K562 (cell line): ENCODE results near the gene ABCD4. TPM values are rescaled to one million over a fixed set of nuclear protein-coding genes. Genes with fewer than 3 reads are reported as not detected.

Source experiments
- ATAC-seq: fragments of 200-7000 bp; cut with Tn5 transposase; 3 replicates; pipeline ENCODE4 v1.9.1; 2020; ENCODE audit warnings: moderate library complexity
- BruUV-seq: library from RNA; stranded (reverse); fragments of 400-500 nt; replicated peaks from 2 replicates; lab custom pipeline; 2021; lab: Mats Ljungman, UMichigan
- CTCF ChIA-PET: fragments of 300-600 bp; formaldehyde crosslinking; extraction: SDS; loops from one replicate; lab custom pipeline; 2021; ENCODE audit warnings: low intra/inter-chr PET ratio; lab: Yijun Ruan, JAX
- POLR2A ChIA-PET: fragments of 300-600, 350-650 bp; sonication (Branson Sonifier 250); formaldehyde crosslinking; extraction: SDS; loops from one replicate; lab custom pipeline; 2021; ENCODE audit warnings: antibody characterized with exemption, inconsistent platforms; lab: Yijun Ruan, JAX
- DNase-seq, 4 experiments: peaks; one replicate each; pipeline versions ENCODE4 v3.0.0 to v3.0.0-alpha.2; 2011 to 2018; ENCODE audit warnings: low spot score in 3 of 4, mixed read lengths in 3 of 4; ENCODE audit errors: extremely low read depth in 1 of 4
- FAIRE-seq: peaks from 2 replicates; lab custom pipeline; 2011; peaks lifted over from hg19 to GRCh38; lab: Jason Lieb, UNC
- H2AFZ ChIP-seq: 2 replicates; pipeline ENCODE4 v1.6.0; 2011; ENCODE audit warnings: low read depth, low read length, control low read depth, inconsistent platforms
- H3K27ac ChIP-seq: fragments of 200-600 bp; 3 replicates; pipeline ENCODE4 v1.8.0; 2011; ENCODE audit warnings: low read depth, mild to moderate bottlenecking, control low read depth, inconsistent platforms, low read length, moderate library complexity, mixed read lengths; ENCODE audit errors: extremely low read depth
- H3K27me3 ChIP-seq, 2 experiments: fragments of 300-600 bp in 1 of 2; 2 replicates in 1 of 2; 3 replicates in 1 of 2; pipeline versions ENCODE4 v1.6.0 to v1.8.0; 2011; ENCODE audit warnings: inconsistent platforms in 2 of 2, low read length in 2 of 2, mild to moderate bottlenecking in 1 of 2, mixed read lengths in 1 of 2, moderate library complexity in 1 of 2; ENCODE audit not compliant: control insufficient read depth in 2 of 2, insufficient read depth in 2 of 2
- H3K36me3 ChIP-seq: fragments of 300-600 bp; 3 replicates; pipeline ENCODE4 v1.8.0; 2011; ENCODE audit warnings: mild to moderate bottlenecking, low read length, inconsistent platforms; ENCODE audit not compliant: control insufficient read depth, insufficient read depth
- H3K4me1 ChIP-seq, 2 experiments: fragments of 200-600 bp in 1 of 2; replicated peaks in 1 of 2; 2 replicates in 1 of 2; 3 replicates in 1 of 2; pipeline versions ENCODE4 v1.5.1 to v1.8.0; 2011; ENCODE audit warnings: inconsistent platforms in 2 of 2, low read length in 2 of 2, mild to moderate bottlenecking in 1 of 2, mixed read lengths in 1 of 2, moderate library complexity in 1 of 2; ENCODE audit not compliant: control insufficient read depth in 2 of 2, insufficient read depth in 2 of 2
- H3K4me2 ChIP-seq: 2 replicates; pipeline ENCODE4 v1.6.1; 2011; ENCODE audit warnings: low read length, control low read depth, inconsistent platforms, mixed read lengths; ENCODE audit not compliant: insufficient read depth
- H3K4me3 ChIP-seq: fragments of 200-600 bp; sonication (generic), shearing (Covaris generic); 2 replicates; pipeline ENCODE4 v1.5.1; 2016; ENCODE audit warnings: control low read depth, inconsistent platforms
- H3K79me2 ChIP-seq: fragments of 200-600 bp; 3 replicates; pipeline ENCODE4 v1.8.0; 2011; ENCODE audit warnings: low read length, inconsistent platforms; ENCODE audit not compliant: control insufficient read depth, insufficient read depth
- H3K9ac ChIP-seq, 2 experiments: 2 replicates each; pipeline versions ENCODE4 v1.6.0 to v1.6.1; 2011; ENCODE audit warnings: low read depth in 2 of 2, low read length in 2 of 2, control low read depth in 1 of 2, inconsistent platforms in 1 of 2, mild to moderate bottlenecking in 1 of 2, mixed read lengths in 1 of 2; ENCODE audit not compliant: insufficient read depth in 1 of 2
- H3K9me1 ChIP-seq: one replicate; pipeline ENCODE4 v1.6.0; 2011; ENCODE audit warnings: inconsistent platforms, mild to moderate bottlenecking, low read length, moderate library complexity; ENCODE audit not compliant: control insufficient read depth, insufficient read depth
- H3K9me3 ChIP-seq: replicated peaks from 2 replicates; pipeline ENCODE4 v1.5.1; 2011; ENCODE audit warnings: low read depth, low read length, inconsistent platforms; ENCODE audit not compliant: control insufficient read depth, insufficient read depth
- H4K20me1 ChIP-seq: replicated peaks from 2 replicates; pipeline ENCODE4 v1.6.1; 2011; ENCODE audit warnings: low read length, inconsistent platforms, mixed read lengths; ENCODE audit not compliant: control insufficient read depth, insufficient read depth
- C11orf30 ChIP-seq: fragments of 450-650 bp; IDR thresholded peaks from 2 replicates; pipeline ENCODE4 v1.6.1; 2016; ENCODE audit warnings: low read depth, mild to moderate bottlenecking
- DPF2 ChIP-seq: fragments of 450-650 bp; IDR thresholded peaks from 2 replicates; pipeline ENCODE4 v1.6.1; 2016
- MAFF ChIP-seq: IDR thresholded peaks from 2 replicates; pipeline ENCODE4 v1.6.1; 2012; ENCODE audit warnings: low read length, improper control_type of control experiment
- MAFG ChIP-seq: fragments of 450-650 bp; conservative IDR thresholded peaks from 2 replicates; pipeline ENCODE4 v1.6.1; 2016; ENCODE audit warnings: missing genetic modification characterization, missing compliant biosample characterization
- MAFK ChIP-seq: IDR thresholded peaks from 2 replicates; pipeline ENCODE4 v1.6.1; 2011; ENCODE audit warnings: low read length, improper control_type of control experiment
- MEIS2 ChIP-seq: fragments of 450-650 bp; IDR thresholded peaks from 2 replicates; pipeline ENCODE4 v1.6.1; 2014; ENCODE audit warnings: mild to moderate bottlenecking; ENCODE audit not compliant: partially characterized antibody
- NFIC ChIP-seq: fragments of 450-650 bp; IDR thresholded peaks from 2 replicates; pipeline ENCODE4 v1.6.1; 2017; ENCODE audit warnings: mild to moderate bottlenecking, inconsistent platforms
- POLR2H ChIP-seq: IDR thresholded peaks from 2 replicates; pipeline ENCODE4 v1.6.1; 2016; ENCODE audit warnings: missing genetic modification characterization, low read depth, mild to moderate bottlenecking, control low read depth, missing compliant biosample characterization, moderate library complexity
- PRDM10 ChIP-seq: fragments of 450-650 bp; IDR thresholded peaks from 2 replicates; pipeline ENCODE4 v1.6.1; 2018; ENCODE audit not compliant: partially characterized antibody
- ZFP36 ChIP-seq: fragments of 150-350 bp; IDR thresholded peaks from 2 replicates; pipeline ENCODE4 v1.6.1; 2018; ENCODE audit warnings: low read length, low read depth; ENCODE audit not compliant: partially characterized antibody
- ZNF316 ChIP-seq: fragments of 450-650 bp; IDR thresholded peaks from 2 replicates; pipeline ENCODE4 v1.6.1; 2016
- ZNF592 ChIP-seq: fragments of 450-650 bp; IDR thresholded peaks from 2 replicates; pipeline ENCODE4 v1.6.1; 2017; ENCODE audit warnings: antibody characterized with exemption, mild to moderate bottlenecking
- WGBS: fragments of 100-300 bp; shearing (Covaris generic); methylation state at CpG from one replicate; pipeline ENCODE4 v1.1.6; 2016; ENCODE audit warnings: low coverage, mixed read lengths; ENCODE audit not compliant: insufficient coverage; ENCODE audit errors: missing lambda C conversion rate; 5-methylcytosine and 5-hydroxymethylcytosine counted together
- in situ Hi-C: fragments of 300-500 bp; cut with MboI; formaldehyde crosslinking; loops from 4 replicates; pipeline ENCODE4 v1.15.0; 2018; ENCODE audit warnings: inconsistent platforms, mixed read lengths
- intact Hi-C: fragments of 100-400 bp; cut with micrococcal nuclease; formaldehyde crosslinking; loops from 2 replicates; pipeline ENCODE4 v1.14.2; 2022
- polyA plus RNA-seq, 8 experiments: library from polyadenylated mRNA; depleted of rRNA in 4 of 8; stranded (reverse) in 5 of 8; unstranded in 3 of 8; fragments of >200 nt; fragmentation: Nextera tagmentation in 2 of 8; fragmentation: Illumina TruSeq in 1 of 8; extraction: Ambion mirVana in 2 of 8; extraction: Trizol in 1 of 8; gene quantifications; 2 replicates each; pipeline versions ENCODE4 v1.2.1 to v1.2.3, GENCODE V29; 2011 to 2014; ENCODE audit warnings: inconsistent platforms in 1 of 8, missing spikeins in 1 of 8
- total RNA-seq, 7 experiments: library from RNA; depleted of rRNA in 6 of 7; stranded (reverse); fragments of >200 nt in 6 of 7; fragmentation: Illumina TruSeq in 2 of 7; extraction: Trizol in 2 of 7; gene quantifications; 2 replicates each; pipeline versions ENCODE4 v1.2.1 to v1.2.3, GENCODE V29; 2011 to 2021; ENCODE audit warnings: low replicate concordance in 1 of 7
- TF ChIP-seq, protein P1 (sequence below): fragments of 450-650 bp; formaldehyde crosslinking; IDR thresholded peaks from 2 replicates; pipeline ENCODE4 v1.4.0; 2020; ENCODE audit warnings: mild to moderate bottlenecking, mixed read lengths

Gene ABCD4
- total and polyA plus RNA-seq, 9 of the 15 experiments (the other 6 are each of a cell fraction or from before 2014, with no cell fraction given): 3.5 to 17.2 (median 12.4) TPM

- Histone ChIP-seq H2AFZ (peak overlapping the region; percentile 46), H3K79me2 (no peaks in the 10 kb centered on the region), H3K9me3 (no peaks in the 10 kb centered on the region), H3K4me2 (peak overlapping the region; percentile 46; the same call in 1 of the 2 replicates), H3K27ac (peak overlapping the region; percentile 22; the same call in 1 of the 3 replicates), H3K9ac (peak overlapping the region in 1 of 2 experiments; percentile 55; a peak in 1 of 4 replicates), H3K4me3 (no peak overlapping the region), H3K36me3 (no peaks in the 10 kb centered on the region), H3K27me3 (no peaks in the 10 kb centered on the region), H3K4me1 (peaks cover 0 to 3% of the 10 kb centered on the region in 2 experiments; a peak in 3 of 5 replicates), H3K9me1 (no peaks in the 10 kb centered on the region), H4K20me1 (no peaks in the 10 kb centered on the region)
- intact Hi-C loops: no loop called here
- FAIRE-seq (peak; percentile 60), DNase-seq (peak in 2 of 4 experiments; percentile 28 to 48), ATAC-seq (peak; percentile 92)
- no TSS peak for BruUV-seq
- POLR2A ChIA-PET: interaction anchor here (0.5 to 1.6 kb wide), 7 partner anchors 10 to 1101 kb away, joined by 3 to 5 read pairs (median 3); no protein-coding TSS in a partner anchor
- CTCF ChIA-PET: no interaction called here
- in situ Hi-C loops: no loop called here
- WGBS: 55% methylated on average over 5 of the region's 6 CpGs
- no peak for TF ChIP-seq POLR2H (tag)
- TF ChIP-seq MAFK: peak; percentile 54; the same call in 1 of the 2 replicates
- TF ChIP-seq ZFP36: no peak
- TF ChIP-seq ZNF592: 0 out of 2 replicates have a peak, but pooled peaks have one; percentile 25
- TF ChIP-seq MAFF: peak; percentile 33; the same call in 1 of the 2 replicates
- peak; percentile 92 for TF ChIP-seq NFIC
- peak; percentile 82 for TF ChIP-seq PRDM10
- TF ChIP-seq C11orf30: peak; percentile 67
- TF ChIP-seq, protein P1, sequence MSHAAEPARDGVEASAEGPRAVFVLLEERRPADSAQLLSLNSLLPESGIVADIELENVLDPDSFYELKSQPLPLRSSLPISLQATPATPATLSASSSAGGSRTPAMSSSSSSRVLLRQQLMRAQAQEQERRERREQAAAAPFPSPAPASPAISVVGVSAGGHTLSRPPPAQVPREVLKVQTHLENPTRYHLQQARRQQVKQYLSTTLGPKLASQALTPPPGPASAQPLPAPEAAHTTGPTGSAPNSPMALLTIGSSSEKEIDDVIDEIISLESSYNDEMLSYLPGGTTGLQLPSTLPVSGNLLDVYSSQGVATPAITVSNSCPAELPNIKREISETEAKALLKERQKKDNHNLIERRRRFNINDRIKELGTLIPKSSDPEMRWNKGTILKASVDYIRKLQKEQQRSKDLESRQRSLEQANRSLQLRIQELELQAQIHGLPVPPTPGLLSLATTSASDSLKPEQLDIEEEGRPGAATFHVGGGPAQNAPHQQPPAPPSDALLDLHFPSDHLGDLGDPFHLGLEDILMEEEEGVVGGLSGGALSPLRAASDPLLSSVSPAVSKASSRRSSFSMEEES (CRISPR knock-in tag): no peak
- peak; percentile 65 for TF ChIP-seq ZNF316
- 0 out of 2 replicates have a peak, but pooled peaks have one; percentile 17 for TF ChIP-seq DPF2
- TF ChIP-seq MEIS2: peak; percentile 2
- TF ChIP-seq MAFG: 0 out of 2 replicates have a peak, but pooled peaks have one; percentile 40
Measured at GRCh38 chr14:74275241-74275841, 27.4 kb downstream of the ABCD4 start.
